WTC11 (cell line): ENCODE measurements around the gene SGF29. TPM values are rescaled to one million over a fixed set of nuclear protein-coding genes. Genes with fewer than 3 reads are reported as not detected.
"Not testable (repeated sequence)": the region's sequence is repeated elsewhere in the genome, so short reads cannot be mapped to it uniquely, and the experiment has no call there.

Source experiments
- ATAC-seq: fragments of 200-7000 bp; cut with Tn5 transposase; 2 replicates; pipeline ENCODE4 v1.10.0; 2021; ENCODE audit warnings: mild to moderate bottlenecking, moderate library complexity
- CTCF ChIA-PET: fragments of 300-600 bp; sonication (Branson Sonifier 250); formaldehyde crosslinking; loops from one replicate; lab custom pipeline; 2021; ENCODE audit warnings: antibody characterized with exemption; lab: Charles Lee
- POLR2A ChIA-PET: fragments of 350-600 bp; sonication (Branson Sonifier 250); formaldehyde crosslinking; loops from one replicate; lab custom pipeline; 2021; ENCODE audit warnings: antibody characterized with exemption; lab: Charles Lee
- DNase-seq: peaks from one replicate; pipeline ENCODE4 v3.0.0; 2021; ENCODE audit warnings: low spot score
- H3K27ac Mint-ChIP-seq: 2 replicates; pipeline ENCODE4 v1.8.0; 2021; ENCODE audit warnings: mixed read lengths
- H3K27me3 Mint-ChIP-seq: 2 replicates; pipeline ENCODE4 v1.8.0; 2021; ENCODE audit warnings: low read depth, mild to moderate bottlenecking, moderate library complexity, mixed read lengths
- H3K36me3 Mint-ChIP-seq: 2 replicates; pipeline ENCODE4 v1.8.0; 2021; ENCODE audit warnings: mixed read lengths
- H3K4me1 Mint-ChIP-seq: 2 replicates; pipeline ENCODE4 v1.8.0; 2022; ENCODE audit warnings: mixed read lengths
- H3K4me3 Mint-ChIP-seq: 2 replicates; pipeline ENCODE4 v1.8.0; 2021; ENCODE audit warnings: mild to moderate bottlenecking, moderate library complexity, mixed read lengths
- H3K9me3 Mint-ChIP-seq: 2 replicates; pipeline ENCODE4 v1.8.0; 2021; ENCODE audit warnings: mixed read lengths
- CBFB ChIP-seq: sonication (generic); formaldehyde crosslinking; IDR thresholded peaks from 2 replicates; pipeline ENCODE4 v1.8.1; 2022; ENCODE audit warnings: mild to moderate bottlenecking, low read depth, missing genetic modification reagents
- CDX4 ChIP-seq: fragments of 250-450 bp; sonication (Bioruptor Pico); IDR thresholded peaks from 2 replicates; pipeline ENCODE4 v1.9.0; 2021; ENCODE audit warnings: moderate library complexity, mild to moderate bottlenecking, inconsistent platforms, borderline replicate concordance
- E2F1 ChIP-seq: sonication (generic); formaldehyde crosslinking; IDR thresholded peaks from 2 replicates; pipeline ENCODE4 v1.8.0; 2022; ENCODE audit warnings: mild to moderate bottlenecking, missing genetic modification reagents
- ERG ChIP-seq: fragments of 250-450 bp; sonication (Bioruptor Pico); IDR thresholded peaks from 2 replicates; pipeline ENCODE4 v1.8.0; 2021; ENCODE audit warnings: mild to moderate bottlenecking
- FOXJ3 ChIP-seq: sonication (generic); formaldehyde crosslinking; IDR thresholded peaks from 2 replicates; pipeline ENCODE4 v1.9.0; 2021; ENCODE audit warnings: missing genetic modification reagents, mild to moderate bottlenecking, borderline replicate concordance
- FOXP4 ChIP-seq: sonication (generic); formaldehyde crosslinking; IDR thresholded peaks from 2 replicates; pipeline ENCODE4 v1.8.0; 2022; ENCODE audit warnings: mild to moderate bottlenecking, missing genetic modification reagents
- GABPB1 ChIP-seq: sonication (generic); formaldehyde crosslinking; IDR thresholded peaks from 2 replicates; pipeline ENCODE4 v1.8.1; 2023; ENCODE audit warnings: mild to moderate bottlenecking, missing genetic modification reagents
- HMGA2 ChIP-seq: fragments of 250-450 bp; sonication (Bioruptor Pico); IDR thresholded peaks from 2 replicates; pipeline ENCODE4 v1.4.0; 2021; ENCODE audit warnings: mild to moderate bottlenecking, moderate library complexity
- JAZF1 ChIP-seq: fragments of 250-450 bp; sonication (Bioruptor Pico); IDR thresholded peaks from 2 replicates; pipeline ENCODE4 v1.9.0; 2021; ENCODE audit warnings: moderate library complexity, mild to moderate bottlenecking, inconsistent platforms
- MXD4 ChIP-seq: fragments of 250-450 bp; sonication (Bioruptor Pico); IDR thresholded peaks from 2 replicates; pipeline ENCODE4 v1.8.0; 2021; ENCODE audit warnings: mild to moderate bottlenecking, moderate library complexity, borderline replicate concordance
- NFATC4 ChIP-seq: fragments of 250-450 bp; sonication (Bioruptor Pico); IDR thresholded peaks from 2 replicates; pipeline ENCODE4 v1.9.0; 2021; ENCODE audit warnings: mild to moderate bottlenecking
- NFYB ChIP-seq: sonication (generic); formaldehyde crosslinking; conservative IDR thresholded peaks from 2 replicates; pipeline ENCODE4 v1.8.0; 2022; ENCODE audit warnings: low read depth, missing genetic modification reagents
- RORB ChIP-seq: fragments of 250-450 bp; sonication (Bioruptor Pico); IDR thresholded peaks from 2 replicates; pipeline ENCODE4 v1.9.0; 2021; ENCODE audit warnings: mild to moderate bottlenecking
- SMAD4 ChIP-seq: sonication (generic); formaldehyde crosslinking; IDR thresholded peaks from 2 replicates; pipeline ENCODE4 v1.8.0; 2022; ENCODE audit warnings: mild to moderate bottlenecking, missing genetic modification reagents
- STAT6 ChIP-seq: sonication (generic); formaldehyde crosslinking; conservative IDR thresholded peaks from 2 replicates; pipeline ENCODE4 v1.8.1; 2023; ENCODE audit warnings: mild to moderate bottlenecking, low read depth, missing genetic modification reagents, moderate library complexity
- TCF7 ChIP-seq: sonication (generic); formaldehyde crosslinking; IDR thresholded peaks from 2 replicates; pipeline ENCODE4 v1.8.0; 2022; ENCODE audit warnings: mild to moderate bottlenecking, low read depth, missing genetic modification reagents, moderate library complexity
- TEAD1 ChIP-seq: sonication (generic); formaldehyde crosslinking; IDR thresholded peaks from 2 replicates; pipeline ENCODE4 v1.8.0; 2022; ENCODE audit warnings: mild to moderate bottlenecking, missing genetic modification reagents
- TEAD4 ChIP-seq: sonication (generic); formaldehyde crosslinking; IDR thresholded peaks from 2 replicates; pipeline ENCODE4 v1.8.0; 2022; ENCODE audit warnings: mild to moderate bottlenecking, missing genetic modification reagents
- ZNF263 ChIP-seq: sonication (generic); formaldehyde crosslinking; IDR thresholded peaks from 2 replicates; pipeline ENCODE4 v1.8.1; 2022; ENCODE audit warnings: low read depth, mild to moderate bottlenecking, moderate library complexity, missing genetic modification reagents
- ZNF416 ChIP-seq: fragments of 250-450 bp; sonication (Bioruptor Pico); IDR thresholded peaks from 2 replicates; pipeline ENCODE4 v1.9.0; 2021; ENCODE audit warnings: mild to moderate bottlenecking, inconsistent platforms
- total RNA-seq: library from RNA; stranded (reverse); gene quantifications from 3 replicates; pipeline ENCODE4 v1.2.3, GENCODE V29; 2021

The SGF29 gene
- total RNA-seq, 1 experiment from 2014 or later, result 15.0 TPM

- POLR2A ChIA-PET, result no interaction called here
Measured at GRCh38 chr16:28621481-28622155, 67.9 kb downstream of the SGF29 start.

GRCh38 chr16:28622532-28623171 lies 68.9 kb downstream of the SGF29 start:
- ATAC-seq, H3K36me3 Mint-ChIP-seq, H3K27ac Mint-ChIP-seq, DNase-seq, H3K27me3 Mint-ChIP-seq, H3K9me3 Mint-ChIP-seq, POLR2A ChIA-PET: not testable (repeated sequence)
- CTCF ChIA-PET, result interaction anchor here (1.0 to 1.2 kb wide), 2 partner anchors 26 to 301 kb away, joined by 3 read pairs; partner anchors contain the start of gene SULT1A2
- Mint-ChIP-seq H3K4me1 (peaks cover 23% of the 10 kb centered on the region), H3K4me3 (peak overlapping the region; percentile 52)

More at GRCh38 chr16:28621481-28622155, 67.9 kb downstream of the SGF29 start:
- H3K9me3 Mint-ChIP-seq, result no peaks in the 10 kb centered on the region
- CTCF ChIA-PET, result no interaction called here
- TF ChIP-seq TCF7, result no peak
- TF ChIP-seq JAZF1, result no peak
- no peak for TF ChIP-seq CBFB (CRISPR knock-in tag)
- no peak for TF ChIP-seq ERG (CRISPR knock-in tag)
- TF ChIP-seq E2F1, result no peak
- no peak for TF ChIP-seq TEAD4 (CRISPR knock-in tag)
- no peak for TF ChIP-seq MXD4
- TF ChIP-seq SMAD4, result no peak
- TF ChIP-seq CDX4, result no peak
- TF ChIP-seq TEAD1, result no peak
- TF ChIP-seq STAT6 (CRISPR knock-in tag), result no peak
- no peak for TF ChIP-seq ZNF263 (CRISPR knock-in tag)
- no peak for TF ChIP-seq NFYB (CRISPR knock-in tag)
- TF ChIP-seq GABPB1 (CRISPR knock-in tag), result no peak
- no peak for TF ChIP-seq RORB
- no peak for TF ChIP-seq ZNF416 (CRISPR knock-in tag)
- no peak for TF ChIP-seq FOXJ3 (CRISPR knock-in tag)
- no peak for TF ChIP-seq HMGA2 (CRISPR knock-in tag)
- TF ChIP-seq FOXP4, result no peak
- no peak for TF ChIP-seq NFATC4
- no peaks in the 10 kb centered on the region for H3K36me3 Mint-ChIP-seq
- ATAC-seq, result peak; percentile 46
- H3K27me3 Mint-ChIP-seq, result no peaks in the 10 kb centered on the region
- H3K4me3 Mint-ChIP-seq, result no peak overlapping the region
- peaks cover 31% of the 10 kb centered on the region for H3K4me1 Mint-ChIP-seq
- no peak overlapping the region for H3K27ac Mint-ChIP-seq
- DNase-seq, result no peak
